GM20000 (cell line): ENCODE data around the gene KTI12.
A peak's percentile ranks its signal among the peaks of the same experiment; 100 is the strongest.
"Not testable (repeated sequence)": the region's sequence is repeated elsewhere in the genome, so short reads cannot be mapped to it uniquely, and the experiment has no call there.

Experiments
- DNase-seq: peaks from one replicate; pipeline ENCODE4 v3.0.0; 2012; ENCODE audit warnings: low spot score
- CTCF ChIP-seq: IDR thresholded peaks from 2 replicates; pipeline ENCODE4 v1.5.1; 2012; ENCODE audit warnings: mild to moderate bottlenecking, control low read depth; ENCODE audit errors: extremely low read depth, missing control alignments

Gene KTI12

GRCh38 chr1:52037402-52037814, 3.8 kb upstream of the KTI12 start:
- no peak for DNase-seq

GRCh38 chr1:52034050-52034384, 407 bp upstream of the KTI12 start:
- no peak for TF ChIP-seq CTCF

More at GRCh38 chr1:52037402-52037814, 3.8 kb upstream of the KTI12 start:
- TF ChIP-seq CTCF = no peak

GRCh38 chr1:52032785-52033131, 852 bp downstream of the KTI12 start:
- TF ChIP-seq CTCF = no peak
- peak; percentile 55 for DNase-seq

More at GRCh38 chr1:52034050-52034384, 407 bp upstream of the KTI12 start:
- DNase-seq = no peak

- TF ChIP-seq CTCF = no peak
- DNase-seq = peak; percentile 56
Observed at GRCh38 chr1:52032124-52032784, 1.4 kb downstream of the KTI12 start.

- not testable (repeated sequence) for DNase-seq
Observed at GRCh38 chr1:52028839-52029238, 4.8 kb downstream of the KTI12 start.

- DNase-seq = no peak
- no peak for TF ChIP-seq CTCF
Observed at GRCh38 chr1:52028328-52028727, 5.3 kb downstream of the KTI12 start.

- no peak for DNase-seq
- no peak for TF ChIP-seq CTCF
Observed at GRCh38 chr1:52026278-52026677, 7.3 kb downstream of the KTI12 start.

GRCh38 chr1:52022133-52022532, 11.5 kb downstream of the KTI12 start:
- DNase-seq = no peak
- TF ChIP-seq CTCF = no peak
